Fibroblast of lung (primary cell): ENCODE data around the gene ADH4. TPM values are rescaled to one million over a fixed set of nuclear protein-coding genes. Genes with fewer than 3 reads are reported as not detected.

ENCODE experiments used
- DNase-seq, 2 donors: peaks; one replicate each; pipeline versions ENCODE4 v3.0.0 to v3.0.0-alpha.2; 2010; ENCODE audit warnings: low read depth in 2 of 2
- H2AFZ ChIP-seq: 2 replicates; pipeline ENCODE4 v1.5.1; 2012; ENCODE audit warnings: low read length, control low read depth, inconsistent platforms
- H3K27ac ChIP-seq: 2 replicates; pipeline ENCODE4 v1.5.1; 2011; ENCODE audit warnings: low read length, control low read depth; ENCODE audit not compliant: insufficient read depth
- H3K27me3 ChIP-seq: 2 replicates; pipeline ENCODE4 v1.5.1; 2011; ENCODE audit warnings: mild to moderate bottlenecking, low read length; ENCODE audit not compliant: control insufficient read depth, insufficient read depth
- H3K36me3 ChIP-seq: 2 replicates; pipeline ENCODE4 v1.5.1; 2011; ENCODE audit warnings: low read length; ENCODE audit not compliant: control insufficient read depth, insufficient read depth
- H3K4me1 ChIP-seq: 2 replicates; pipeline ENCODE4 v1.5.1; 2011; ENCODE audit warnings: low read length; ENCODE audit not compliant: control insufficient read depth, insufficient read depth; ENCODE audit errors: extremely low read depth
- H3K4me2 ChIP-seq: 2 replicates; pipeline ENCODE4 v1.5.1; 2011; ENCODE audit warnings: low read length, control low read depth; ENCODE audit not compliant: insufficient read depth; ENCODE audit errors: extremely low read depth
- H3K4me3 ChIP-seq, 4 experiments: fragments of 200-600 bp in 1 of 4; sonication (generic) in 1 of 4; replicated peaks in 1 of 4; 2 replicates each; pipeline ENCODE4 v1.5.1; 2011 to 2016; ENCODE audit warnings: low read length in 4 of 4, low read depth in 3 of 4, mild to moderate bottlenecking in 3 of 4, control low read depth in 2 of 4, inconsistent platforms in 1 of 4, mixed read lengths in 1 of 4; ENCODE audit not compliant: insufficient read depth in 1 of 4; ENCODE audit errors: control extremely low read depth in 1 of 4
- H3K79me2 ChIP-seq: 2 replicates; pipeline ENCODE4 v1.5.1; 2012; ENCODE audit warnings: mild to moderate bottlenecking, low read length, inconsistent platforms; ENCODE audit not compliant: control insufficient read depth, insufficient read depth
- H3K9ac ChIP-seq: 2 replicates; pipeline ENCODE4 v1.5.1; 2011; ENCODE audit warnings: mild to moderate bottlenecking, low read length, control low read depth; ENCODE audit not compliant: insufficient read depth
- H3K9me3 ChIP-seq: 2 replicates; pipeline ENCODE4 v1.5.1; 2012; ENCODE audit warnings: low read depth, low read length; ENCODE audit not compliant: control insufficient read depth, insufficient read depth
- H4K20me1 ChIP-seq: 2 replicates; pipeline ENCODE4 v1.5.1; 2011; ENCODE audit warnings: low read length; ENCODE audit not compliant: control insufficient read depth, insufficient read depth; ENCODE audit errors: extremely low read depth
- EZH2 ChIP-seq: IDR thresholded peaks from 2 replicates; pipeline ENCODE4 v1.5.1; 2012; ENCODE audit warnings: low read length, control low read depth, mild to moderate bottlenecking; ENCODE audit errors: missing control alignments
- polyA plus RNA-seq, 2 donors: library from polyadenylated mRNA; depleted of rRNA in 1 of 2; stranded (reverse) in 1 of 2; unstranded in 1 of 2; fragments of >200 nt; gene quantifications; 2 replicates each; pipeline ENCODE4 v1.2.1, GENCODE V29; 2011 to 2012; ENCODE audit warnings: missing spikeins in 1 of 2
- total RNA-seq: library from RNA; depleted of rRNA; stranded (reverse); fragments of >200 nt; gene quantifications from 2 replicates; pipeline ENCODE4 v1.2.1, GENCODE V29; 2014
- TF ChIP-seq, protein P1 (sequence below), 2 donors: IDR thresholded peaks in 1 of 2; conservative IDR thresholded peaks in 1 of 2; 1 replicate in 1 of 2; 2 replicates in 1 of 2; pipeline ENCODE4 v1.5.1; 2011 to 2012; ENCODE audit warnings: low read length in 2 of 2, control low read depth in 1 of 2, inconsistent platforms in 1 of 2, low read depth in 1 of 2, mild to moderate bottlenecking in 1 of 2

ADH4 gene
- total and polyA plus RNA-seq, 2 donors (not counting 1 experiment from before 2014, with no cell fraction given), result 0.03 TPM; not detected in 1

DNA sequence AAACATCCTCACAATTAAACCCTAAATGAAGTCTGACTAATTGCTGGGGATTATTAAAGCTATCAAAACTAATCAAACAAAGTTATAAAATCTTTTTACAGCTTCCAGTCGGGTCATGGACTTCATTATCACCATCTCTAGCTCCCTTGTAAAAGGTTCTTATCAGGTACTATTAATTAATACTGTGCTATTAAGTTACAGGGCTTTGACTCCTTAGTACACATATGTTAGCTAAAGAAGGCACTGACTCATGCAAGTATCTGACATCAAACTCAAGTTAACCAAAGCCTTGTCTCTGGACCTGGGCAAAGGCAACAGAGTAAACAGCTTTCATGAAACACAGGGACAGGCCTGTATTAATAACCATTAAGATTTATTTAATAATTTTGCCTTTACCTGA, 7.9 kb upstream of the ADH4 start:
- DNase-seq, result no peak
- Histone ChIP-seq H3K9ac (no peak overlapping the region), H3K27ac (no peak overlapping the region), H3K4me2 (no peak overlapping the region), H3K79me2 (no peaks in the 10 kb centered on the region), H2AFZ (no peak overlapping the region), H3K4me3 (no peak overlapping the region), H3K9me3 (no peaks in the 10 kb centered on the region), H3K27me3 (no peaks in the 10 kb centered on the region), H3K36me3 (no peaks in the 10 kb centered on the region), H4K20me1 (no peaks in the 10 kb centered on the region), H3K4me1 (no peaks in the 10 kb centered on the region)
- TF ChIP-seq, protein P1, sequence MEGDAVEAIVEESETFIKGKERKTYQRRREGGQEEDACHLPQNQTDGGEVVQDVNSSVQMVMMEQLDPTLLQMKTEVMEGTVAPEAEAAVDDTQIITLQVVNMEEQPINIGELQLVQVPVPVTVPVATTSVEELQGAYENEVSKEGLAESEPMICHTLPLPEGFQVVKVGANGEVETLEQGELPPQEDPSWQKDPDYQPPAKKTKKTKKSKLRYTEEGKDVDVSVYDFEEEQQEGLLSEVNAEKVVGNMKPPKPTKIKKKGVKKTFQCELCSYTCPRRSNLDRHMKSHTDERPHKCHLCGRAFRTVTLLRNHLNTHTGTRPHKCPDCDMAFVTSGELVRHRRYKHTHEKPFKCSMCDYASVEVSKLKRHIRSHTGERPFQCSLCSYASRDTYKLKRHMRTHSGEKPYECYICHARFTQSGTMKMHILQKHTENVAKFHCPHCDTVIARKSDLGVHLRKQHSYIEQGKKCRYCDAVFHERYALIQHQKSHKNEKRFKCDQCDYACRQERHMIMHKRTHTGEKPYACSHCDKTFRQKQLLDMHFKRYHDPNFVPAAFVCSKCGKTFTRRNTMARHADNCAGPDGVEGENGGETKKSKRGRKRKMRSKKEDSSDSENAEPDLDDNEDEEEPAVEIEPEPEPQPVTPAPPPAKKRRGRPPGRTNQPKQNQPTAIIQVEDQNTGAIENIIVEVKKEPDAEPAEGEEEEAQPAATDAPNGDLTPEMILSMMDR (conservative IDR thresholded peaks at IDR 0.05 in 1 of 2, IDR thresholded peaks at IDR 0.05 in 1 of 2; ENCODE audit: low read depth in 1 of 2, low read length in 2 of 2), result no peak
- no peak for TF ChIP-seq EZH2

DNA sequence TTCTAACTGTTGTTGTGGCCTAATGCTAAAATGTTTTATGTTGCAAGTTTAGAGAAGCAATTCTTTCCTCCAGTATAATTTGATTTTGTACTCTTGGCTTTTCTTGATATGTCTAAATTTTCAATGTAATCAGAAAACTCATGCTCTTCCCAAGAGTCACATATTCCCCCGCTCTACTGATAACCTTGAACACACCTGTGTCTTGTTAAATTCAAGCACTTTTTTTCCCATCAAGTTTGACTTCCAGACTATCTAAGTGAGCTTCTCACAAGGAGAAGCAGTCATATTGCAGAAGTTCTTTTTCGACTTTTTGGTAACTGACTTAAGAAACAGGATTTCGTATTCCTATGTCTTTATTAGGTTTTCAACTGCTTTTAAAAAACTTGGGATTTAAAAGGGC, 7.4 kb upstream of the ADH4 start:
- Histone ChIP-seq H4K20me1 (no peaks in the 10 kb centered on the region), H3K79me2 (no peaks in the 10 kb centered on the region), H2AFZ (no peak overlapping the region), H3K27ac (no peak overlapping the region), H3K4me1 (no peaks in the 10 kb centered on the region), H3K36me3 (no peaks in the 10 kb centered on the region), H3K9me3 (no peaks in the 10 kb centered on the region), H3K4me2 (no peak overlapping the region), H3K9ac (no peak overlapping the region), H3K4me3 (no peak overlapping the region), H3K27me3 (no peaks in the 10 kb centered on the region)
- no peak for DNase-seq
- TF ChIP-seq, protein P1 (conservative IDR thresholded peaks at IDR 0.05 in 1 of 2, IDR thresholded peaks at IDR 0.05 in 1 of 2; ENCODE audit: low read depth in 1 of 2, low read length in 2 of 2), result no peak
- no peak for TF ChIP-seq EZH2

DNA sequence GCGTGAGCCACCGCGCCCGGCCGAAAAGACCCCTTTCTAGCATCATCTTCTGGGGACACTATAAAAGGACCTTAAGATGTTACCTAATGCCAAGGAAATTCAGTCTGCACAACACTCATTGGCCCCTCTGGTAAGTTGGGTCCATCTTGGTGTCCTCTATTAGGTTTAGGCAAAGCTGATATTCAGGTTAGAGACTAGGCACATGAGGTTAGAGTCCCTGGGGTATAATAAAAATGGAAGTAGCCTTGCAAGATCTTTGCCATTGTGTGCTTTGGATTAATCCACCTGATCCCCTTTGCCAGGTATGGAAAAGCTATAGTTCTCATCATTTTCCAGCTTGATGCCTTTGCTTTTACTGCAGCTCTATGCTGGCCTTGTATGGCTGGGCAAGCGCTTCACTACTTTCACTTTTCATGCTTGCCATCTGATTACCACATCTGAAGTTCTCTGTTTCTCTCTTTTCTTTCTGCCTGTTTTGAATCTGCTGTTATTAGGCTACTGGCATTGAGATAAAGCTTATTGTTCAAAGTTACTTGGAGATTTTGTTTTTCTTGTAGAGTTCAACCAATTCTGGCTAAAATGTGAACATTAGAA, 5.4 kb upstream of the ADH4 start:
- Histone ChIP-seq H3K27me3 (no peaks in the 10 kb centered on the region), H3K4me2 (no peak overlapping the region), H3K79me2 (no peaks in the 10 kb centered on the region), H3K36me3 (no peaks in the 10 kb centered on the region), H3K27ac (no peak overlapping the region), H3K4me1 (no peaks in the 10 kb centered on the region), H3K4me3 (no peak overlapping the region), H4K20me1 (no peaks in the 10 kb centered on the region), H3K9me3 (no peaks in the 10 kb centered on the region), H3K9ac (no peak overlapping the region), H2AFZ (no peak overlapping the region)
- DNase-seq, result no peak
- TF ChIP-seq, protein P1 (conservative IDR thresholded peaks at IDR 0.05 in 1 of 2, IDR thresholded peaks at IDR 0.05 in 1 of 2; ENCODE audit: low read depth in 1 of 2, low read length in 2 of 2), result no peak
- no peak for TF ChIP-seq EZH2
